GM12872 (cell line): ENCODE results near the gene OR7A5.
"Not testable (repeated sequence)": the region's sequence is repeated elsewhere in the genome, so short reads cannot be mapped to it uniquely, and the experiment has no call there.

Source experiments
- CTCF ChIP-seq: IDR thresholded peaks from 3 replicates; pipeline ENCODE4 v1.5.1; 2011; ENCODE audit warnings: low read depth, mild to moderate bottlenecking, low read length, moderate library complexity; ENCODE audit not compliant: insufficient read depth

Gene OR7A5

DNA sequence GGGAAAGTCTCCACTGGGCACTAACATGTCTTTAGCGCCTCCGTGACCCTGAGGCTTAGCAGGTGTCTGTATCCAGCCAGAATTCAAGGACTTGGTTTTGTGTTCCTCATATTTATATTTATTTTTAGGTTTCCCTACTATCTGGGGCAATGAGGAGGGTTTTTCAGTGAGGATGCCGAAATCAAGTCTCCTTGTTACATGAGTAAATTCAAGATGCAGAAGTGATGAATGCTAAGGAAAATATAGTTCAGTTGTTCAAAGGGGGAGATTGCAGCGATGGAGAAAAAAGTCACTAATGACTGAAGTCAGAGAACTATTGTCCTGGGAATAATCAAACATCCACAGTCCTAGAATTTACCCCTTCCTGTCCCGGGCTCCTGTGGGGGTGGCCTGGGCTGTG lies 55.8 kb downstream of the OR7A5 start:
- no peak for TF ChIP-seq CTCF

- not testable (repeated sequence) for TF ChIP-seq CTCF
These were observed 56.7 kb downstream of the OR7A5 start, which contains the start of gene ADGRE2 for GRCh38 chr19:14778110-14778845. ADGRE2 (minus strand) TSS chr19:14778560; CDS start chr19:14776756, 1,804 bp downstream.
